Measurements from ENCODE around the gene RHOG. TPM values are rescaled to one million over a fixed set of nuclear protein-coding genes. Genes with fewer than 3 reads are reported as not detected.

The RHOG gene
- total and polyA plus RNA-seq, 2 donors (not counting 1 experiment from before 2014, with no cell fraction given) = 10.9 to 53.1 TPM

GRCh38 chr11:3802011-3802790 lies 38.6 kb downstream of the RHOG start:
- no peaks in the 10 kb centered on the region for H4K20me1 ChIP-seq (ENCODE audit: control insufficient read depth, extremely low read depth, insufficient read depth, low read length)
- no peak overlapping the region for H2AFZ ChIP-seq (ENCODE audit: low read length)
- H3K4me2 ChIP-seq (ENCODE audit: extremely low read depth, insufficient read depth, low read length) = no peak overlapping the region
- peak in 1 of 2 donors; percentile 45 for DNase-seq (ENCODE audit: low read depth in 2 of 2)
- H3K79me2 ChIP-seq (ENCODE audit: control insufficient read depth, insufficient read depth, low read length) = peaks cover under 1% of the 10 kb centered on the region
- H3K36me3 ChIP-seq (ENCODE audit: control insufficient read depth, insufficient read depth, low read length) = no peaks in the 10 kb centered on the region
- no peak overlapping the region for H3K9ac ChIP-seq (ENCODE audit: insufficient read depth, low read length)
- no peak overlapping the region for H3K27ac ChIP-seq (ENCODE audit: insufficient read depth, low read length)
- H3K4me1 ChIP-seq (ENCODE audit: control insufficient read depth, extremely low read depth, insufficient read depth, low read length) = peaks cover 2% of the 10 kb centered on the region
- no peak overlapping the region for H3K4me3 ChIP-seq (replicated peaks in 1 of 4; ENCODE audit: control extremely low read depth in 1 of 4, insufficient read depth in 1 of 4, low read depth in 3 of 4, low read length in 4 of 4)
- H3K27me3 ChIP-seq (ENCODE audit: control insufficient read depth, insufficient read depth, low read length) = no peaks in the 10 kb centered on the region
- TF ChIP-seq CTCF (conservative IDR thresholded peaks at IDR 0.05 in 1 of 2, IDR thresholded peaks at IDR 0.05 in 1 of 2; ENCODE audit: low read depth in 1 of 2, low read length in 2 of 2) (no peak), EZH2 (IDR thresholded peaks at IDR 0.05; ENCODE audit: low read length, missing control alignments) (no peak)
- H3K9me3 ChIP-seq (ENCODE audit: control insufficient read depth, insufficient read depth, low read depth, low read length) = no peaks in the 10 kb centered on the region

- Histone ChIP-seq H3K4me2 (ENCODE audit: extremely low read depth, insufficient read depth, low read length) (no peak overlapping the region), H3K9ac (ENCODE audit: insufficient read depth, low read length) (no peak overlapping the region), H3K36me3 (ENCODE audit: control insufficient read depth, insufficient read depth, low read length) (no peaks in the 10 kb centered on the region), H3K27ac (ENCODE audit: insufficient read depth, low read length) (no peak overlapping the region), H3K4me1 (ENCODE audit: control insufficient read depth, extremely low read depth, insufficient read depth, low read length) (peaks cover 2% of the 10 kb centered on the region), H4K20me1 (ENCODE audit: control insufficient read depth, extremely low read depth, insufficient read depth, low read length) (no peaks in the 10 kb centered on the region), H3K79me2 (ENCODE audit: control insufficient read depth, insufficient read depth, low read length) (peaks cover 24% of the 10 kb centered on the region), H2AFZ (ENCODE audit: low read length) (no peak overlapping the region), H3K9me3 (ENCODE audit: control insufficient read depth, insufficient read depth, low read depth, low read length) (no peaks in the 10 kb centered on the region), H3K27me3 (ENCODE audit: control insufficient read depth, insufficient read depth, low read length) (no peaks in the 10 kb centered on the region), H3K4me3 (replicated peaks in 1 of 4; ENCODE audit: control extremely low read depth in 1 of 4, insufficient read depth in 1 of 4, low read depth in 3 of 4, low read length in 4 of 4) (no peak overlapping the region)
- no peak for TF ChIP-seq CTCF (conservative IDR thresholded peaks at IDR 0.05 in 1 of 2, IDR thresholded peaks at IDR 0.05 in 1 of 2; ENCODE audit: low read depth in 1 of 2, low read length in 2 of 2)
- no peak for TF ChIP-seq EZH2 (IDR thresholded peaks at IDR 0.05; ENCODE audit: low read length, missing control alignments)
- no peak for DNase-seq (ENCODE audit: low read depth in 2 of 2)
Observed at GRCh38 chr11:3799873-3800272, 40.9 kb downstream of the RHOG start.

GRCh38 chr11:3799143-3799542 lies 41.6 kb downstream of the RHOG start:
- Histone ChIP-seq H3K4me3 (replicated peaks in 1 of 4; ENCODE audit: control extremely low read depth in 1 of 4, insufficient read depth in 1 of 4, low read depth in 3 of 4, low read length in 4 of 4) (no peak overlapping the region), H3K9ac (ENCODE audit: insufficient read depth, low read length) (no peak overlapping the region), H2AFZ (ENCODE audit: low read length) (no peak overlapping the region), H3K4me1 (ENCODE audit: control insufficient read depth, extremely low read depth, insufficient read depth, low read length) (peaks cover 2% of the 10 kb centered on the region), H3K27ac (ENCODE audit: insufficient read depth, low read length) (no peak overlapping the region), H3K9me3 (ENCODE audit: control insufficient read depth, insufficient read depth, low read depth, low read length) (no peaks in the 10 kb centered on the region), H4K20me1 (ENCODE audit: control insufficient read depth, extremely low read depth, insufficient read depth, low read length) (no peaks in the 10 kb centered on the region), H3K4me2 (ENCODE audit: extremely low read depth, insufficient read depth, low read length) (no peak overlapping the region), H3K36me3 (ENCODE audit: control insufficient read depth, insufficient read depth, low read length) (no peaks in the 10 kb centered on the region), H3K27me3 (ENCODE audit: control insufficient read depth, insufficient read depth, low read length) (no peaks in the 10 kb centered on the region), H3K79me2 (ENCODE audit: control insufficient read depth, insufficient read depth, low read length) (peaks cover 31% of the 10 kb centered on the region)
- TF ChIP-seq CTCF (conservative IDR thresholded peaks at IDR 0.05 in 1 of 2, IDR thresholded peaks at IDR 0.05 in 1 of 2; ENCODE audit: low read depth in 1 of 2, low read length in 2 of 2) = no peak
- no peak for TF ChIP-seq EZH2 (IDR thresholded peaks at IDR 0.05; ENCODE audit: low read length, missing control alignments)
- no peak for DNase-seq (ENCODE audit: low read depth in 2 of 2)

All from fibroblast of lung (primary cell).